Pons (tissue), 1 donor: ENCODE data around the gene AZIN2.
"Not testable (repeated sequence)": the region's sequence is repeated elsewhere in the genome, so short reads cannot be mapped to it uniquely, and the experiment has no call there.

Source experiments
- DNase-seq: peaks from one replicate; pipeline ENCODE4 v3.0.0-alpha.2; 2016; ENCODE audit warnings: low spot score

AZIN2 gene

GRCh38 chr1:33080885-33081553, at the start of gene AZIN2:
Gene AZIN2, plus strand, starts transcription at chr1:33081153. Its CDS starts 1,097 bp downstream, at chr1:33082250.
- peak; percentile 95 for DNase-seq

- no peak for DNase-seq
These were observed 49.4 kb upstream of the AZIN2 start for GRCh38 chr1:33031506-33031905.

GRCh38 chr1:33032126-33032869, 48.7 kb upstream of the AZIN2 start:
- DNase-seq = no peak

GRCh38 chr1:33036051-33036525, 44.9 kb upstream of the AZIN2 start:
- DNase-seq = no peak

GRCh38 chr1:33036526-33037503, 44.1 kb upstream of the AZIN2 start, which contains the start of gene AK2:
Gene AK2, minus strand, starts transcription at chr1:33036883. Its CDS starts 55 bp downstream, at chr1:33036828.
- DNase-seq = peak; percentile 99

GRCh38 chr1:33039840-33040239, 41.1 kb upstream of the AZIN2 start:
- peak; percentile 55 for DNase-seq

DNA sequence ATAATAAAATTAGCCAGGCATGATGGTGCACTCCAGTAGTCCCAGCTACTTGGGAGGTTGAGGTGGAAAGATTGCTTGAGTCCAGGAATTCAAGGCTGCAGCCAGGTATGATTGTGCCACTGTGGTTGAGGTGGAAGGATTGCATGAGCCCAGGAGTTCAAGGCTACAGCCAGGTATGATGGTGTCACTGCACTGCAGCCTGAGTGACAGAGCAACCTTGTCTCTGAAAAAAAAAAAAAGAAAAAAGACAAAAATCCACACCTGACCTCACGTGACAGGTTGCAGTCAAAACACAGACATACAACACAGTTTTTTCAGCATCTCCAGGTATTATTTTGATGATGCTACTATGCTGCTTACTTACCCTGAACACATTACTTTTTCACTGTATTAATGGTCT, 39.9 kb upstream of the AZIN2 start:
- DNase-seq = no peak

DNA sequence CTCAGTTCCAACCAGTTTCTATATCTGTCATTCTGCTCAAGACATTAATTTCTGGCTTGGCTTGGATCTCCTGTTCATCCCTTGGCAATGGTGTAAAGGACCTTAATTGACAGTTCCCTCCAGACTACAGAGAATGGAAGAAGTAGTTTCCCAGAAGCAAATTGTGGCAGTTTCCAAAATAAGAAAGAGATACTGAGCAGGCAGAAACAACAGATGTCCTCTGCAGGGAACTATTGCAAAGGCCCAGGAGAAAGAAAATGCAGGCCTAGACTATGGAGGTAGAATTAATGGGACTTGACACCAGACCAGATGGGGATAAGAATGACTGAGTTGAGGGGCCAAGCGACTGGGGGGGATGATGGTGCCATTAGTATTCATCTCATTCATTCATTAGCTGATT, 38.1 kb upstream of the AZIN2 start:
- no peak for DNase-seq

- DNase-seq = no peak
These were observed 37.5 kb upstream of the AZIN2 start for GRCh38 chr1:33043267-33044092.

DNA sequence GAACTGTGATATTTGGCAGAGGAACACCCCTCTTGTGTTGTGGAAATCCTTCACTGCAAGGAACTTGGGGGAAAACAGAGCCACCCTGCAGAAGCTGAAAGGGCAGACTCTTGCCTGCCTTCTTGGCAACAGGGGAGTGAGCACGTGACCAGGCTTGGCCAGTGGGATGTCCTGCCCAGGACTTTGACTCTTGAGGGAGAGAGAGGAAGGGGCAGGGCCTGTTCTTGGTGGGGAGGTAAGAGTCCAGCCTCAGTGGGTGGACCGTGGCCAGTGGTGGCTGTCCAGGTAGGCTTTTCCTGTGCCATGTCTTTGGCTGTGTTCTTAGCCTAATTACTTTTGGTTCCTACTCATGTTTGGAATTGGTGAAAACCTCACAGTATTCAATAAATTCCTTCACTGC, 35.7 kb upstream of the AZIN2 start:
- DNase-seq = no peak

DNA sequence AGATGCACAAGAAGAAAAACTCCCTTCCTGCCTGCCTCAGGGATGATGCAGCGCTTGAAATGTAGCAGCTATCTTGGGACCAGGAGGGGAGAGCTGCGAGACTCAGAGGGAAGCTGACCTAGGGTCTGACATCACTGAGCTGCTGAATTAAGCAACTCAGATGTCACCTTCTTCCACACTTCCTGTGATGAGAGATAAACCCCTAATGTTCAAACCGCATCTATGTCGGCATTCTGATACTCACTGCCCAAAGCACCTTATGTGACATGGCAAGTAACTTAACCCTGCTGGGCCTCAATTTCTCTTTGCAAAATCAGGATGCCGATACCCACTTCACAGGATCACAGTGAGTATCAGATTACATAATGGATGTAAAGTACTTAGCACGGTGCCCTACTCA, 35.1 kb upstream of the AZIN2 start:
- DNase-seq = no peak

DNA sequence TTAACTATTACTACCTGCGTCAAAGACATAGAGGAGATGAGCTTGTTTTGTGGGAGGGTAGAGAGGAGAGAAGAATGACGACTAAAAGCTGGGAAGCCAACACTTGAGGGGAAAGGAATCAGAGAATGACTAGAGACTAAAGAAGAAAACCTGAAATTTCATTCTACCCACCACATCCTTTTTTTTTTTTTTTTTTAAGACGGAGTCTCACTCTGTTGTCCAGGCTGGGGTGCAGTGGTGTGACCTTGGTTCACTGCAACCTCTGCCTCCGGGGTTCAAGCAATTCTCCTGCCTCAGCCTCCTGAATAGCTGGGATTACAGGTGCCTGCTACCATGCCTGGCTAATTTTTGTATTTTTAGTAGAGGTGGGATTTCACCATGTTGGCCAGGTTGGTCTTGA, 34.7 kb upstream of the AZIN2 start:
- DNase-seq = not testable (repeated sequence)

DNA sequence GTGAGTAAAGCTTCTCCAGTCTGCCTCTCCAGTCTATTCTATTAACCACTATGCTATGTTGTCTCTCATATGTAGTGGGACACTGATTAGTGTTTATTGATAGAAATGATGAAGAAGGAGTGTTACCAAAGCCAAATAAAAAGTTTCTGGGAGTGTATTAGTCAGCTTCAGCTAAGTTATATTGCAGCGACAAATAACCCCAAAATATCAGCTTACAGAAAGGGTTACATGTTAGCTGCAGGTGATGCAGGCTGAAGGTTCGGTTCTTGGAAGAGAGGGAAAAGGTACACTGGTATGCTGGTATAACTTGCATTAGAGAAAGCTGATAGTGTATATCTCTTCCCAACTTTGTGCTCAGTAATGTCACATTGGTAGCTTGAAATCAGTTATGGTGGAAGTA, 33.7 kb upstream of the AZIN2 start:
- no peak for DNase-seq

DNA sequence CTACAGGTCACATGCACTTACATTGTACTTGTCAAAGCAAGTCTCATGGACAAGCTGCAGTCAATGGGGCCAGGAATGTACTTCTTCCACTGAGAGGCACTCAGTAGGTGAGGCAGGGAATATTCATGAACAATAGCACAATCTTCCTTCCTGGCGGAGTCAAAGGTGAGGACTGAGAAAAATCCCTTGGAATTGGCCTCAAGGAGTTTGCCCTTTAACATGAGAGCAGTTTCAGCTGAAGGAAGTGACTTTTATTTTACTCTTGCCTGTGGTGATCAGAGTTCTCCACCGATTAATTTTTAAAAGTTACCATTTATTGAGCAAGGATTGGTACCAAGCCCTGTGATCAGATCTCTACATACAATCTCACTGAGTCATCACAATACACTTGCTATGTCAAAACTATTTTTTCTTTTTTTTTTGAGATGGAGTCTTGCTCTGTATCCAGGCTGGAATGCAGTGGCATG, 33.1 kb upstream of the AZIN2 start:
- DNase-seq = no peak

GRCh38 chr1:33048426-33048825, 32.5 kb upstream of the AZIN2 start:
- peak; percentile 73 for DNase-seq

- DNase-seq = no peak
These were observed 31.6 kb upstream of the AZIN2 start for GRCh38 chr1:33049371-33049770.

GRCh38 chr1:33050221-33051076, 30.5 kb upstream of the AZIN2 start:
- DNase-seq = peak; percentile 54

GRCh38 chr1:33055210-33056008, 25.5 kb upstream of the AZIN2 start:
- DNase-seq = peak; percentile 97

GRCh38 chr1:33056426-33056825, 24.5 kb upstream of the AZIN2 start:
- DNase-seq = no peak
